Esophagus muscularis mucosa (tissue), 4 donors: ENCODE data around the gene GPC5.

ENCODE experiments used
- EP300 ChIP-seq: sonication (generic); formaldehyde crosslinking; IDR thresholded peaks from one replicate; pipeline ENCODE4 v1.6.1; 2017; ENCODE audit warnings: antibody characterized with exemption
- POLR2A ChIP-seq: fragments of 450-650 bp; IDR thresholded peaks from one replicate; pipeline ENCODE4 v1.6.1; 2017; ENCODE audit warnings: antibody characterized with exemption, moderate library complexity, mild to moderate bottlenecking, low read depth
- TF ChIP-seq, protein P1 (sequence below), 3 experiments: fragments of 200-600 bp in 2 of 3; fragments of 450-650 bp in 1 of 3; sonication (generic) in 2 of 3; IDR thresholded peaks; one replicate each; pipeline ENCODE4 v1.5.1; 2017 to 2019; ENCODE audit warnings: antibody characterized with exemption in 3 of 3, mild to moderate bottlenecking in 2 of 3, moderate library complexity in 1 of 3

DNA sequence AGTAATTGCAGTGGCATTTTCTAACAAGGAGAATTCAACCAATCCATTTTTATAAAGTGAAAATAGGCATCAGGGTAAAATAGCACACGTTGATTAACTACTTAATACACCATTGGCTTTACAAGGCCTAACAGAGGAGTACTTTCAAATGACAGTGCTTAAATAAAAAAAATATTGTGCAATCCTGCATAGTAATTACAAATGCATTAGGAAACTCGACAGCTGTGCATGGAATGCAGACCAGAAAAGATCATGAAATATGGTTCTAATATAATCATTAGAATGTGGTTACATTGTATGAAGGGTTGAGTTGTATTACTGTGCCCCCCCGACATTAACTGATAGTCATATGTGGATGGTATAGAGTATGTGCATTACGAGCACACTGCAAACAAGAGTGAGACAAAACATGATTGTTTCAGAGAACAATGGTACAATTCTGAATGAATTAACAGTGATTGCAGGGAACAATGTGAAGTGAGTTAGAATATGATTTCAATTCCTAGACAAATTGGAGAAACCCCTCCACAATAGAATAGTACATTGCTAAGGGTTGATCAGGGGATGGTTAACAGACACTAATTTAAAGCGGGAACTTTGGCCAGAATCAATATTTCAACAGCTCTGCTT, 270.6 kb downstream of the GPC5 start:
- no peak for TF ChIP-seq POLR2A
- TF ChIP-seq, protein P1, sequence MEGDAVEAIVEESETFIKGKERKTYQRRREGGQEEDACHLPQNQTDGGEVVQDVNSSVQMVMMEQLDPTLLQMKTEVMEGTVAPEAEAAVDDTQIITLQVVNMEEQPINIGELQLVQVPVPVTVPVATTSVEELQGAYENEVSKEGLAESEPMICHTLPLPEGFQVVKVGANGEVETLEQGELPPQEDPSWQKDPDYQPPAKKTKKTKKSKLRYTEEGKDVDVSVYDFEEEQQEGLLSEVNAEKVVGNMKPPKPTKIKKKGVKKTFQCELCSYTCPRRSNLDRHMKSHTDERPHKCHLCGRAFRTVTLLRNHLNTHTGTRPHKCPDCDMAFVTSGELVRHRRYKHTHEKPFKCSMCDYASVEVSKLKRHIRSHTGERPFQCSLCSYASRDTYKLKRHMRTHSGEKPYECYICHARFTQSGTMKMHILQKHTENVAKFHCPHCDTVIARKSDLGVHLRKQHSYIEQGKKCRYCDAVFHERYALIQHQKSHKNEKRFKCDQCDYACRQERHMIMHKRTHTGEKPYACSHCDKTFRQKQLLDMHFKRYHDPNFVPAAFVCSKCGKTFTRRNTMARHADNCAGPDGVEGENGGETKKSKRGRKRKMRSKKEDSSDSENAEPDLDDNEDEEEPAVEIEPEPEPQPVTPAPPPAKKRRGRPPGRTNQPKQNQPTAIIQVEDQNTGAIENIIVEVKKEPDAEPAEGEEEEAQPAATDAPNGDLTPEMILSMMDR (IDR thresholded peaks at IDR 0.05) = no peak
- TF ChIP-seq EP300 = no peak
